ENCODE data around the gene PCDHGB4.
"Not testable (repeated sequence)": the region's sequence is repeated elsewhere in the genome, so short reads cannot be mapped to it uniquely, and the experiment has no call there.

PCDHGB4 gene

DNA sequence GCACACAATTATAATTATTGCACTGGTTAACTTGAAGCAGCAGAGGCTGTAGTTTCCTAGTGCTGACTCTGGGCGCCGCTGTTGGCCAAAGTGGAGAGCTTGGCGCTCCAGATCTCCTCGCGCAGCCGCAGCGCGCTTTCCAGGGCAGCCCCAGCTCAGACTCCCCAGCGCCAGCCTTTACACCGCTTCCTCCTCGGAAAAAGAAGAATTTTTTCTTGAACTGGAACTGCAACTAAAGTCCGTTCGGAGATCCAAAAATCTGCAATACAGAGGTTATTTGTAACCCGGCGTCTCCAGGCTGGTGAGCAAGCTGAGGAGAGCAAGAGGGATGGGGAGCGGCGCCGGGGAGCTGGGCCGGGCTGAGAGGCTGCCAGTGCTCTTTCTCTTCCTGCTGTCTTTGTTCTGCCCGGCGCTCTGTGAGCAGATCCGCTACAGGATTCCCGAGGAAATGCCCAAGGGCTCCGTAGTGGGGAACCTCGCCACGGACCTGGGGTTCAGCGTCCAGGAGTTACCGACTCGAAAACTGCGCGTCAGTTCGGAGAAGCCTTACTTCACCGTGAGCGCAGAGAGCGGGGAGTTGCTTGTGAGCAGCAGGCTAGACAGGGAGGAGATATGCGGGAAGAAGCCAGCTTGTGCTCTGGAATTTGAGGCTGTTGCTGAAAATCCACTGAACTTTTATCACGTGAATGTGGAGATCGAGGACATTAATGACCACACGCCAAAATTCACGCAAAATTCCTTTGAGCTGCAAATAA is at the start of gene PCDHGB4:
Gene PCDHGB4, plus strand, starts transcription at position 142 of the 755 bp plus-strand sequence. Its CDS starts 187 bp downstream, at position 329.
- not testable (repeated sequence) for DNase-seq

DNA sequence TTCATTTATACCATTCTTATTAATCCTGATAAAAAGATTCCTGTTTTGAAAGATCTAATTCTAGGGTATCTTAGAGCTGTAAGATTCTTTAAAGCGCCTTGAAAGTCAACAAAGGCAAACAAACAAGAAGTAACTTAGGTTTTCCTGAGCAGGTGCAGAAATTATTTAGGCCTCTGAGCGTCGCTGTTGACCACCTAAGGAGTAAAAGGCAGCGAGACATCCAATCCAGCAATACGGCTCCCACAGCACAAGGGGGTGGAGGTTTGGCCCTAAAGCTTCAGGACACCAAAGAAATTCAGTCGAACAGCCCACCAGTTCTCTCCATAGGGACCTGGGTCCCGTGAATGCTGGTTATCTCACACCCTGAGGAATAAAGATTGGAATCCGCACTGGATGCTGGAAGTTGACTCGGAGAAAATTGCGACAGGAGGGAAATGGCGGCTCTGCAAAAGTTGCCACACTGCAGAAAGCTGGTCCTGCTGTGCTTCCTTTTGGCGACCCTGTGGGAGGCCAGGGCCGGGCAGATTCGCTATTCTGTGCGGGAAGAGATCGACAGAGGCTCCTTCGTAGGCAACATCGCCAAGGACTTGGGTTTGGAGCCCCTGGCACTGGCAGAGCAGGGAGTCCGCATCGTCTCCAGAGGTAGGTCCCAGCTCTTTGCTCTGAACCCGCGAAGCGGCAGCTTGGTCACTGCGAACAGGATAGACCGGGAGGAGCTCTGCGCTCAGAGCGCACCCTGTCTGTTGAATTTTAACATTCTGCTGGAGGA is 48.8 kb upstream of the PCDHGB4 start, which contains the start of gene PCDHGA2:
Gene PCDHGA2, plus strand, starts transcription at position 223 of the 769 bp plus-strand sequence.
- no peak for DNase-seq

DNA sequence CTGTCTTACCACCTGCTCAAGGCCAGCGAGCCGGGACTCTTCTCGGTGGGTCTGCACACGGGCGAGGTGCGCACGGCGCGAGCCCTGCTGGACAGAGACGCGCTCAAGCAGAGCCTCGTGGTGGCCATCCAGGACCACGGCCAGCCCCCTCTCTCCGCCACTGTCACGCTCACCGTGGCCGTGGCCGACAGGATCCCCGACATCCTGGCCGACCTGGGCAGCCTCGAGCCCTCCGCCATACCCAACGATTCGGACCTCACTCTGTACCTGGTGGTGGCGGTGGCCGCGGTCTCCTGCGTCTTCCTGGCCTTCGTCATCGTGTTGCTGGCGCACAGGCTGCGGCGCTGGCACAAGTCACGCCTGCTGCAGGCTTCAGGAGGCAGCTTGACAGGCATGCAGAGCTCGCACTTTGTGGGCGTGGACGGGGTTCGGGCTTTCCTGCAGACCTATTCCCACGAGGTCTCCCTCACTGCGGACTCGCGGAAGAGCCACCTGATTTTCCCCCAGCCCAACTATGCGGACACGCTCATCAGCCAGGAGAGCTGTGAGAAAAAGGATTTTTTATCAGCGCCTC is 46.6 kb upstream of the PCDHGB4 start:
- DNase-seq = not testable (repeated sequence)

DNA sequence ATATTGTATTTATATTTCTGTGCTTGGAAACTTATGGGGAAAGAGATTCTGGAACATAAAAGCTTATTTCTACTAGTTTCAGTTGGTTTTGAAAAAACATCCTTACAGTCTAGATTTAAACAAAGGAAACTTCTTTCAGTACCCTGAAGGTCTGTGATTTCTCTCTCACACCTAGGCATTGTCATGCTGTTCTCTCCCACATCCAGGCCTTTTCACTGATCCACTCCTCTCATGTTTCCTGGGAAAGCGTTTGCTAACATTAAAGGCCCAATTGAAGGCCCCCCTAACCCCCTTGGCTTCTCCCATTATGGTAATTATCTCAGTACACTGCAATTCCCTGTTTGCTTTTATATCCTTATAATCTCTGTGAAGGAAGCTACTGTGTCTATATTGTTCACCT is 44.7 kb upstream of the PCDHGB4 start:
- DNase-seq = no peak

DNA sequence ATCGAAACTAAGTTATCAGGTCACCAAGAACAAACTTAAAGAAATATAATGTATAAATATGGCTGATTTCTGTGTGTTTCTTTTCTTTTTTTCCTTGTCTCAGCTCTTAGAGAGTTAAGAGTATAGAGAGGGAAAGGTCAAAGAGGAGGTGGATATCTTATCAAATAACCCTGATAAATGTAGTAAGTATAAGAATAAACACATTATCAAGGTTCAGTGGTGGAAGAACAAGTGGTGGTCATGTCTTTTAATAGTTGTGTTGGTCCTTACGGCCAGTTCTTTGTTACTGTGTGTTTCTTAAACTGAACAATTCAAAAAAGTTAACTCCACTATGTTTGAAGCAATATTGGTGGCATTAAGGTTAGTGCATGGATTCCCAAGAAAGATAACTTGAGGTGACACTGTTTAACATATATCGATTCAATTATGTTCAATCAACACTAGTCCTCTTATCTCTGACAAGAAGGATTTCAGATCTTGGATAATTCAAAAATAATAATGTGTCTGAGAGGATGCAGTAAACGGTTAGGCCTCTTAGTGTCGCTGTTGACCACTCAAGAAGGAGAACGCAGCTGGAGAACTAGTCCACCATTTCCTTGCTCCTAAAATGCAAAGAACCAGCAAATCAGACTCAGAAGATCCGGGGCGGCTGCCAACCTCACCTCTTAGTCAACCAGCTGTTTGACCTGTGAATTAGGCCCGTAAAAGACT is 44.1 kb upstream of the PCDHGB4 start, which contains the start of gene PCDHGA3:
Gene PCDHGA3, plus strand, starts transcription at position 588 of the 711 bp plus-strand sequence. CDS start 205 bp downstream, outside the sequence.
- no peak for DNase-seq

DNA sequence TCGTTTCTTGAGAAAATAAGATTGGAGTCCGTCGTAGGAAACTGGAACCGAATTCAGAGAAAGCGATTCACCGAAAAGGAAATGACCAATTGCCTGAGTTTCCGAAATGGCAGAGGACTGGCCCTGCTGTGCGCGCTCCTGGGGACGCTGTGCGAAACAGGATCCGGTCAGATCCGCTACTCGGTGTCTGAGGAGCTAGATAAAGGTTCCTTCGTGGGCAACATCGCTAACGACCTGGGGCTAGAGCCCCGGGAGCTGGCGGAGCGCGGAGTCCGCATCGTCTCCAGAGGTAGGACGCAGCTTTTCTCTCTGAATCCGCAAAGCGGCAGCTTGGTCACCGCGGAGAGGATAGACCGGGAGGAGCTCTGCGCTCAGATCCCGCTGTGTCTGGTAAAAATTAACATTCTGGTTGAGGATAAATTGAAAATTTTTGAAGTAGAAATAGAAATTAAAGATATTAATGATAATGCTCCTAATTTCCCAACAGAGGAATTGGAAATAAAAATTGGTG is 43.5 kb upstream of the PCDHGB4 start:
- no peak for DNase-seq

DNA sequence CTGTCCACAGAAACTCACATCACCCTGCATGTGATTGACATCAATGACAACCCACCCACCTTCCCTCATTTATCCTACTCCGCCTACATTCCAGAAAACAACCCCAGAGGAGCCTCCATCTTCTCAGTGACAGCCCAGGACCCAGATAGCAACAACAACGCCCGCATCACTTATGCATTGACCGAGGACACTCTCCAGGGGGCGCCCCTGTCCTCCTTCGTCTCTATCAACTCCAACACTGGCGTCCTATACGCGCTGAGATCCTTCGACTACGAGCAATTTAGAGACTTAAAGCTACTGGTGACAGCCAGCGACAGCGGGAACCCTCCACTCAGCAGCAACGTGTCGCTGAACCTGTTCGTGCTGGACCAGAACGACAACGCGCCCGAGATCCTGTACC is 42.2 kb upstream of the PCDHGB4 start:
- DNase-seq = no peak

DNA sequence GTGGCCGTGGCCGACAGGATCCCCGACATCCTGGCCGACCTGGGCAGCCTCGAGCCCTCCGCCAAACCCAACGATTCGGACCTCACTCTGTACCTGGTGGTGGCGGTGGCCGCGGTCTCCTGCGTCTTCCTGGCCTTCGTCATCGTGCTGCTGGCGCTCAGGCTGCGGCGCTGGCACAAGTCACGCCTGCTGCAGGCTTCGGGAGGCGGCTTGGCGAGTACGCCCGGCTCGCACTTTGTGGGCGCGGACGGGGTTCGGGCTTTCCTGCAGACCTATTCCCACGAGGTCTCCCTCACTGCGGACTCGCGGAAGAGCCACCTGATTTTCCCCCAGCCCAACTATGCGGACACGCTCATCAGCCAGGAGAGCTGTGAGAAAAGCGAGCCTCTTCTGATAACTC is 41.5 kb upstream of the PCDHGB4 start:
- DNase-seq = not testable (repeated sequence)

DNA sequence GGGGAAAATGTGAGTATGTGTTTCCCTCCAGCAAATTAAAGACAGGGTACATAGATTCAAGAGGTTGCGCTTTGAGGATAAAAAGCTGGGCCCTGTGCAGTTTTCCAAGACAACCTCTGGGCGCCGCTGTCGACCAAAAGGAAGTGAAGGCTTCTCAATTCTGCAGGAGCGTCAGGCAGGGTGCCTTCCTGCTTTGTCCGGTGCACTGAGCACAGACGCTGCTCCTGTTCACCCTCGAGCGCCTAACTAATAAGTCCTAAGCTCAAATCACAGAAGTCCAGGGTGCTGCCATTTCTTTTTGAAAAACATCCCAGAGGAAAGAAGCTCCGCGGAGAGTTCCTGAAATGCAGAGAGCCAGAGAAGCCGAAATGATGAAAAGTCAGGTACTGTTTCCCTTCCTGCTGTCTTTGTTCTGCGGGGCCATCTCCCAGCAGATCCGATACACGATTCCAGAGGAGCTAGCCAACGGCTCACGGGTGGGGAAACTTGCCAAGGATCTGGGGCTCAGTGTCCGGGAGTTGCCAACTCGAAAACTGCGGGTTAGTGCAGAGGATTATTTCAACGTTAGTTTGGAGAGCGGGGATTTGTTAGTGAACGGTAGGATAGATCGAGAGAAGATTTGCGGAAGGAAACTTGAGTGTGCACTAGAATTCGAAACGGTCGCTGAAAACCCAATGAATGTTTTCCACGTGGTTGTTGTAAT is 37.4 kb upstream of the PCDHGB4 start, which contains the start of gene PCDHGB1:
Gene PCDHGB1, plus strand, starts transcription at position 183 of the 703 bp plus-strand sequence. Its CDS starts 162 bp downstream, at position 345.
- no peak for DNase-seq

DNA sequence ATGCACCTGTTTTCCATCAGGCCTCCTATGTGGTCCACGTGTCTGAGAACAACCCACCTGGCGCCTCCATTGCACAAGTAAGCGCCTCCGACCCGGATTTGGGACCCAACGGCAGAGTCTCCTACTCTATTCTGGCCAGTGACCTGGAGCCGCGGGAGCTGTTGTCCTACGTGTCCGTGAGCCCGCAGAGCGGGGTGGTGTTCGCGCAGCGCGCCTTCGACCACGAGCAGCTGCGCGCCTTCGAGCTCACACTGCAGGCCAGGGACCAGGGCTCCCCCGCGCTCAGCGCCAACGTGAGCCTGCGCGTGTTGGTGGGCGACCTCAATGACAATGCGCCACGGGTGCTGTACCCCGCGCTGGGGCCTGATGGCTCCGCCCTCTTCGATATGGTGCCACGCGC is 35.9 kb upstream of the PCDHGB4 start:
- no peak for DNase-seq

DNA sequence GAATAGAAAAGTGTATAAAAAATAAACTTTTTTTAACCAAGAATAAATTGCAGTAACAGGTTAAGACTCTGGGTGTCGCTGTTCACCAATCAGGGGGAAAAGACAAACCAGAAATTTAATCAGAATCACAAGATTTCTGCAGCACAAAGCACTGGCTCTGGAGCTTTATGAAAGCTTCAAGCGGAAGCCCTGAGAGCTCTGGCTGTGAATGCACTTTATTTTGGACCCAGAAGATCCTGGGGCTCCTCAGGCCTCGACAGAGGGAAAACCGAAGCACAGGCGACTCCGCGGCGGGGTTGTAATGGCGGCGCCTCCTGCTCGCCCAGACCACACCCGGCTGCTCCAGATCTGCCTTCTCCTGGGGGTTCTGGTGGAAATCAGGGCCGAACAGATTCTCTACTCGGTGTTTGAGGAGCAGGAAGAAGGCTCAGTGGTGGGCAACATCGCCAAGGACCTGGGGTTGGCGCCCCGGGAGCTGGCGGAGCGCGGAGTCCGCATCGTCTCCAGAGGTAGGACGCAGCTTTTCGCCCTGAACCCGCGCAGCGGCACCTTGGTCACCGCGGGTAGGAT is 32.5 kb upstream of the PCDHGB4 start, which contains the start of gene PCDHGA4:
Gene PCDHGA4, plus strand, starts transcription at position 122 of the 570 bp plus-strand sequence. Its CDS starts 87 bp downstream, at position 209.
- DNase-seq = no peak

DNA sequence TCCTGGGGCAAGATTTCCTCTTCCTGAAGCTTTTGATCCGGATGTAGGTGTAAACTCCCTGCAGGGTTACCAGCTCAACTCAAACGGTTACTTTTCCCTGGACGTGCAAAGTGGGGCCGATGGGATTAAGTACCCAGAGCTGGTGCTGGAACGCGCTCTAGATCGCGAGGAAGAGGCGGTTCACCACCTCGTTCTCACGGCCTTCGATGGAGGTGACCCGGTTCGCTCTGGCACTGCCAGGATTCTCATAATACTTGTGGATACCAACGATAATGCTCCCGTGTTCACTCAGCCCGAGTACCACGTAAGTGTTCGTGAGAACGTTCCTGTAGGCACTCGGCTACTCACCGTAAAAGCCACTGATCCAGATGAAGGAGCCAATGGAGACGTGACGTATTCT is 31.9 kb upstream of the PCDHGB4 start:
- no peak for DNase-seq

DNA sequence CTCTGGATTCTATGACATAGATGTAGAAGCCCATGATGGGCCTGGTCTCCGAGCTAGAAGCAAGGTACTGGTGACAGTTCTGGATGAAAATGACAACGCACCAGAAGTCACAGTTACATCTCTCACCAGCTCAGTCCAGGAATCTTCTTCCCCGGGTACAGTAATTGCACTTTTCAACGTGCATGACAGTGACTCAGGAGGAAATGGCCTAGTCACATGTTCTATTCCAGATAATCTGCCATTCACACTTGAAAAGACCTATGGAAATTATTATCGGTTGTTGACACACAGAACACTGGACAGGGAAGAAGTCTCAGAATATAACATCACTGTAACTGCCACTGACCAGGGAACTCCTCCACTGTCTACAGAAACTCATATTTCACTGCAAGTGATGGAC is 31.4 kb upstream of the PCDHGB4 start:
- DNase-seq = no peak

DNA sequence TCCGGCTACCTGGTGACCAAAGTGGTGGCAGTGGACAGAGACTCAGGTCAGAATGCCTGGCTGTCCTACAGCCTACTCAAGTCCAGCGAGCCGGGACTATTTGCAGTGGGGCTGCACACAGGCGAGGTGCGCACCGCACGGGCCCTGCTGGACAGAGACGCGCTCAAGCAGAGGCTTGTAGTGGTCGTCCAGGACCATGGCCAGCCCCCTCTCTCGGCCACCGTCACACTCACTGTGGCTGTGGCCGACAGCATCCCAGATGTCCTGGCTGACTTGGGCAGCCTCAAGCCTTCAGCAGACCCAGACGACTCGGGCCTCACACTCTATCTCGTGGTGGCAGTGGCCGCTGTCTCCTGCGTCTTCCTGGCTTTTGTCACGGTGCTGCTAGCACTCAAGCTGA is 30.5 kb upstream of the PCDHGB4 start:
- DNase-seq = no peak

DNA sequence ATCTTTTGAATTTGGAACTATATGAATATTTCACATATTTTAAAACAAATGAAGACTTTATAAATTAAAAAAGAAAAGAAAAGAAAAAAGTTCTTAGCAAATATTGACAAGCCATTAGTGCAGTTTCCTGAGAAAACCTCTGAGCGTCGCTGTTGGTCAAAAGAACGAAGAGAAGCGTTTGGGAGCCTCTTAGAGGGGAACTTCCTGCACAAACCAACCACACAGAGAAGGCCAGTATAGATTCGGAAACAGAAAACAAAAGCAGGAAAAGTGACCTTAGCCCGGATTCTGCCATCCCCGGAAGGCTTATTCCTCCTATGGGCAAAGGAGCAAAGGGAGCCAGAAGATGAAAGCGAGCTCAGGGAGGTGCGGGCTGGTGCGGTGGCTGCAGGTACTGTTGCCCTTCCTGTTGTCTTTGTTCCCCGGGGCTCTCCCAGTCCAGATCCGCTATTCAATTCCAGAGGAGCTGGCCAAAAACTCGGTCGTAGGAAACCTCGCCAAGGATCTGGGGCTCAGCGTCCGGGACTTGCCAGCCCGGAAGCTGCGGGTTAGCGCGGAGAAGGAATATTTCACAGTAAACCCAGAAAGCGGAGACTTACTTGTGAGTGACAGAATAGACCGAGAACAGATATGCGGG is 27.6 kb upstream of the PCDHGB4 start, which contains the start of gene PCDHGB2:
Gene PCDHGB2, plus strand, starts transcription at position 205 of the 637 bp plus-strand sequence. Its CDS starts 142 bp downstream, at position 347.
- DNase-seq = no peak

DNA sequence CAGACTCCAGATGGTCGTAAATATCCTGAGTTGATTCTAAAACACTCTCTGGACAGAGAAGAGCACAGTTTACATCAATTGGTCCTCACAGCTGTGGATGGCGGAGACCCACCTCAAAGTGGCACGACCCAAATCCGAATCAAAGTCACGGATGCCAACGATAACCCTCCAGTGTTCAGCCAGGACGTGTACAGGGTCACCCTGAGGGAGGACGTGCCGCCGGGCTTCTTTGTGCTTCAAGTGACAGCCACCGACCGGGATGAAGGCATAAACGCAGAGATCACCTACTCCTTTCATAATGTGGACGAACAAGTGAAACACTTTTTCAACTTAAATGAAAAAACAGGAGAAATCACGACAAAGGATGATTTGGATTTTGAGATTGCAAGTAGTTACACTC is 26.8 kb upstream of the PCDHGB4 start:
- DNase-seq = no peak

DNA sequence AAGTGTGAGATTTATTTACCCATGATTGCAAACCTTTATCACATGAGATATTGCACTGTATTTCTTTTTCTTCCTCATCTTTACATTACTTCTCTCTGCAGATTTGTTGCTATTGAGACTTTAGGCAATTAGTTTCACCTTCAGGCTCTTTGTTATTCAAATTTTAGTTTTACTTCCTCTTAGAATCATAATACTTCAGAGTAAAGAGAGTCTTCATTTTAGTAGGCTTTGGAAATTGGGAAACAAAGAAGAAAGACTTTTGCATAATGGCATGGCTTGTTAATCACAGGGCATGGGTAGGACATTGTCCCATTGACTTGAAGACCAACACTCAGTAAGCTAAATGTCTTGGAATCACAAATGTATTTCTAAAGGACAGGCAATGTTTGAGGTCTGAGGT is 24.8 kb upstream of the PCDHGB4 start:
- DNase-seq = no peak

DNA sequence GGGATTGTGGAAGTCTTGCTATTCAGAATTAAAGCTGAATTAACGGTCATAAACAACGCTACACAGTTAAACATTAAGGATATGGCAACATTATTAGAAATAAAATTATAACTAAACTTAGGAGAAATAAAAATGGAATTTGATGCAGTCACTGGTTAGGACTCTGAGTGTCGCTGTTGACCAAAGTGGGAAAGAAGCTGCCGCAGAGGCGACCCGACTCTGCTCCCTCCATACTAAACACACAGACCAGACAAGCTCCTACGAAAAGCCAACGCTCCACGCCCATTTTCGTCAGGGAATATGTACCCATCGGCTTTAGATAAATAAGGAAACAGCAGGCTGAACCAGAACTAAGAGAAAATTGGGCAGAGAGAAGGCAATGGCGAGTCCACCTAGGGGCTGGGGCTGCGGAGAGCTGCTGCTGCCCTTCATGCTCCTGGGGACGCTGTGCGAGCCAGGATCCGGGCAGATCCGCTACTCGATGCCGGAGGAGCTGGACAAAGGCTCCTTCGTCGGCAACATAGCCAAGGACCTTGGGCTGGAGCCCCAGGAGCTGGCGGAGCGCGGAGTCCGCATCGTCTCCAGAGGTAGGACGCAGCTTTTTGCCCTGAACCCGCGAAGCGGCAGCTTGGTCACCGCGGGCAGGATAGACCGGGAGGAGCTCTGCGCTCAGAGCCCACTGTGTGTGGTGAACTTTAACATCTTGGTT is 23.4 kb upstream of the PCDHGB4 start, which contains the start of gene PCDHGA5:
Gene PCDHGA5, plus strand, starts transcription at position 211 of the 709 bp plus-strand sequence. Its CDS starts 169 bp downstream, at position 380.
- no peak for DNase-seq

DNA sequence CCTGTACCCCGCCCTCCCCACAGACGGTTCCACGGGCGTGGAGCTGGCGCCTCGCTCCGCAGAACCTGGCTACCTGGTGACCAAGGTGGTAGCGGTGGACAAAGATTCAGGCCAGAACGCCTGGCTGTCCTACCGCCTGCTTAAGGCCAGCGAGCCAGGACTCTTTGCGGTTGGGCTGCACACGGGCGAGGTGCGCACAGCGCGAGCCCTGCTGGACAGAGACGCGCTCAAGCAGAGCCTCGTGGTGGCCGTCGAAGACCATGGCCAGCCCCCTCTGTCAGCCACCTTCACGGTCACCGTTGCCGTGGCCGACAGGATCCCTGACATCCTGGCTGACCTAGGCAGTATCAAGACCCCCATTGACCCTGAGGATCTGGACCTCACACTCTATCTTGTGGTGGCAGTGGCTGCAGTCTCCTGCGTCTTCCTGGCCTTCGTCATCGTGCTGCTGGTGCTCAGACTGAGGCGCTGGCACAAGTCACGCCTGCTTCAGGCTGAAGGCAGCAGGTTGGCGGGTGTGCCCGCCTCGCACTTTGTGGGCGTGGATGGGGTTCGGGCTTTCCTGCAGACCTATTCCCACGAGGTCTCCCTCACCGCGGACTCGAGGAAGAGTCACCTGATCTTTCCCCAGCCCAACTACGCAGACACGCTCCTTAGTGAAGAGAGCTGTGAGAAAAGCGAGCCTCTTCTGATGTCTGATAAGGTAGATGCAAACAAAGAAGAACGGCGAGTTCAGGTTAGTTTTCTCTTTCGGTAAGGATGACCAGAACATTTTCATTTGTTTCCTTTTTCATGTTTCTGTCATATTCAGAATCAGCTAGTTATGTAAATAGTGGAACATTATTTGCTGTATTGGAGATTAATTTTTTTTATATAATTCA is 21.2 kb upstream of the PCDHGB4 start:
- no peak for DNase-seq

All from NCI-H1105 treated with DMSO at 0.1 percent for 48 hours (cell line).